Right lobe of liver (tissue), 4 donors: ENCODE measurements around the gene HDAC7.

Experiments used
- CTCF ChIP-seq, 4 donors: fragments of 200-600 bp in 3 of 4; fragments of 450-650 bp in 1 of 4; IDR thresholded peaks; one replicate each; pipeline versions ENCODE4 v1.5.1 to v1.8.0; 2016 to 2022; ENCODE audit warnings: antibody characterized with exemption in 4 of 4, mild to moderate bottlenecking in 2 of 4
- POLR2A ChIP-seq: fragments of 450-650 bp; IDR thresholded peaks from one replicate; pipeline ENCODE4 v1.6.1; 2017; ENCODE audit warnings: antibody characterized with exemption, mild to moderate bottlenecking
- donor health status: DM: no; HTN: no; CAD: no.
- donor health status: DM: no; HTN: no; CAD: no.
- donor health status: DM: no; HTN: yes; CAD: no.

GRCh38 chr12:47795121-47795813 lies 24.4 kb downstream of the HDAC7 start:
- TF ChIP-seq POLR2A (no peak), CTCF (IDR thresholded peaks at IDR 0.05) (no peak)
